Keratinocyte (primary cell): ENCODE results near the gene GRIK4. TPM values are rescaled to one million over a fixed set of nuclear protein-coding genes. Genes with fewer than 3 reads are reported as not detected.
A peak's percentile ranks its signal among the peaks of the same experiment; 100 is the strongest.

Source experiments
- DNase-seq: peaks from one replicate; pipeline ENCODE4 v3.0.0-alpha.2; 2011; ENCODE audit warnings: low read depth, missing footprints, low spot score
- FAIRE-seq: peaks from 2 replicates; lab custom pipeline; 2011; peaks lifted over from hg19 to GRCh38; lab: Jason Lieb, UNC
- H2AFZ ChIP-seq: 2 replicates; pipeline ENCODE4 v1.6.0; 2012; ENCODE audit warnings: low read length, control low read depth, inconsistent platforms; ENCODE audit not compliant: control insufficient read depth
- H3K27ac ChIP-seq: 2 replicates; pipeline ENCODE4 v1.5.1; 2011; ENCODE audit warnings: low read length; ENCODE audit not compliant: control insufficient read depth, insufficient read depth
- H3K27me3 ChIP-seq: 3 replicates; pipeline ENCODE4 v1.6.0; 2011; ENCODE audit warnings: low read length; ENCODE audit not compliant: control insufficient read depth, insufficient read depth; ENCODE audit errors: extremely low read depth
- H3K36me3 ChIP-seq, 2 experiments: 2 replicates in 1 of 2; 3 replicates in 1 of 2; pipeline ENCODE4 v1.5.1; 2011; ENCODE audit warnings: low read length in 2 of 2, mild to moderate bottlenecking in 1 of 2; ENCODE audit not compliant: control insufficient read depth in 2 of 2, insufficient read depth in 2 of 2; ENCODE audit errors: extremely low read depth in 1 of 2
- H3K4me1 ChIP-seq: 3 replicates; pipeline ENCODE4 v1.5.1; 2011; ENCODE audit warnings: low read length; ENCODE audit not compliant: control insufficient read depth, insufficient read depth; ENCODE audit errors: extremely low read depth
- H3K4me2 ChIP-seq: 3 replicates; pipeline ENCODE4 v1.6.0; 2011; ENCODE audit warnings: low read depth, low read length; ENCODE audit not compliant: control insufficient read depth, insufficient read depth; ENCODE audit errors: extremely low read depth
- H3K4me3 ChIP-seq, 3 experiments: fragments of 200-600 bp in 1 of 3; sonication (generic) in 1 of 3; 2 replicates in 2 of 3; 3 replicates in 1 of 3; pipeline ENCODE4 v1.5.1; 2011 to 2016; ENCODE audit warnings: low read length in 3 of 3, mild to moderate bottlenecking in 3 of 3, control low read depth in 2 of 3, inconsistent platforms in 1 of 3, low read depth in 1 of 3, mixed read lengths in 1 of 3, mixed run types in 1 of 3, moderate library complexity in 1 of 3; ENCODE audit not compliant: control insufficient read depth in 2 of 3, insufficient read depth in 2 of 3; ENCODE audit errors: extremely low read depth in 1 of 3
- H3K79me2 ChIP-seq: 2 replicates; pipeline ENCODE4 v1.6.0; 2012; ENCODE audit warnings: low read length; ENCODE audit not compliant: control insufficient read depth, insufficient read depth
- H3K9ac ChIP-seq: 3 replicates; pipeline ENCODE4 v1.6.0; 2011; ENCODE audit warnings: low read length; ENCODE audit not compliant: control insufficient read depth, insufficient read depth; ENCODE audit errors: extremely low read depth
- H3K9me1 ChIP-seq: 3 replicates; pipeline ENCODE4 v1.6.0; 2011; ENCODE audit warnings: low read length; ENCODE audit not compliant: control insufficient read depth, insufficient read depth; ENCODE audit errors: extremely low read depth
- H3K9me3 ChIP-seq: 2 replicates; pipeline ENCODE4 v1.5.1; 2012; ENCODE audit warnings: low read depth, low read length; ENCODE audit not compliant: control insufficient read depth
- H4K20me1 ChIP-seq: 3 replicates; pipeline ENCODE4 v1.6.0; 2011; ENCODE audit warnings: low read length; ENCODE audit not compliant: control insufficient read depth, insufficient read depth; ENCODE audit errors: extremely low read depth
- CTCF ChIP-seq, 3 experiments: IDR thresholded peaks in 1 of 3; conservative IDR thresholded peaks in 1 of 3; optimal IDR thresholded peaks in 1 of 3; 2 replicates in 2 of 3; 3 replicates in 1 of 3; pipeline versions ENCODE3 to v1.5.1; 2011; ENCODE audit warnings: low read length in 3 of 3, mild to moderate bottlenecking in 3 of 3, moderate library complexity in 2 of 3, control low read depth in 1 of 3, inconsistent platforms in 1 of 3; ENCODE audit not compliant: insufficient read depth in 2 of 3; ENCODE audit errors: extremely low read depth in 1 of 3
- EZH2 ChIP-seq: IDR thresholded peaks from one replicate; pipeline ENCODE4 v1.6.1; 2012; ENCODE audit warnings: inconsistent platforms, mild to moderate bottlenecking, low read length, moderate library complexity
- dilution Hi-C: fragments of 300-500 bp; cut with MboI; formaldehyde crosslinking; loops from one replicate; pipeline ENCODE4 v1.7.0; 2020; ENCODE audit warnings: low sequenced_read_pairs; ENCODE audit not compliant: extremely low pct_ligation_motif_present
- polyA plus RNA-seq, 5 experiments: library from polyadenylated mRNA; depleted of rRNA in 3 of 5; stranded (reverse) in 3 of 5; stranded (forward) in 1 of 5; unstranded in 1 of 5; fragments of >200 nt; gene quantifications; 1 replicate in 1 of 5; 2 replicates in 3 of 5; 3 replicates in 1 of 5; pipeline versions ENCODE4 v1.2.1 to v1.2.3, GENCODE V29; 2011 to 2012; ENCODE audit warnings: missing spikeins in 2 of 5, low read depth in 1 of 5, low replicate concordance in 1 of 5

Gene GRIK4
- polyA plus RNA-seq, 1 donor (not counting 4 experiments of a cell fraction or from before 2014, with no cell fraction given): not detected

GRCh38 chr11:120630122-120630521, 118.6 kb downstream of the GRIK4 start:
- H3K9ac ChIP-seq: no peak overlapping the region
- H3K4me3 ChIP-seq: no peak overlapping the region
- H3K9me1 ChIP-seq: no peaks in the 10 kb centered on the region
- no peaks in the 10 kb centered on the region for H3K79me2 ChIP-seq
- no peak for TF ChIP-seq CTCF (optimal IDR thresholded peaks at IDR 0.05 in 1 of 3, IDR thresholded peaks at IDR 0.05 in 1 of 3, conservative IDR thresholded peaks at IDR 0.05 in 1 of 3; ENCODE audit: extremely low read depth in 1 of 3, insufficient read depth in 2 of 3, low read length in 3 of 3)
- TF ChIP-seq EZH2: no peak
- H3K27ac ChIP-seq: no peak overlapping the region
- DNase-seq (no peak), FAIRE-seq (no peak)
- H3K9me3 ChIP-seq: no peaks in the 10 kb centered on the region
- no peak overlapping the region for H2AFZ ChIP-seq
- H3K36me3 ChIP-seq: no peaks in the 10 kb centered on the region
- no peak overlapping the region for H3K4me2 ChIP-seq
- dilution Hi-C loops: no loop called here
- no peaks in the 10 kb centered on the region for H3K4me1 ChIP-seq
- H3K27me3 ChIP-seq: peaks cover 24% of the 10 kb centered on the region
- no peaks in the 10 kb centered on the region for H4K20me1 ChIP-seq

GRCh38 chr11:120632579-120632978, 121.0 kb downstream of the GRIK4 start:
- FAIRE-seq: no peak

More at GRCh38 chr11:120632579-120632978, 121.0 kb downstream of the GRIK4 start:
- H2AFZ ChIP-seq: no peak overlapping the region
- TF ChIP-seq EZH2 (no peak), CTCF (optimal IDR thresholded peaks at IDR 0.05 in 1 of 3, IDR thresholded peaks at IDR 0.05 in 1 of 3, conservative IDR thresholded peaks at IDR 0.05 in 1 of 3; ENCODE audit: extremely low read depth in 1 of 3, insufficient read depth in 2 of 3, low read length in 3 of 3) (peak in 2 of 3 experiments; percentile 26 to 30)
- no peak overlapping the region for H3K9ac ChIP-seq
- DNase-seq: no peak
- H3K4me2 ChIP-seq: no peak overlapping the region
- no peaks in the 10 kb centered on the region for H3K9me3 ChIP-seq
- H3K27ac ChIP-seq: no peak overlapping the region
- dilution Hi-C loops: no loop called here
- H3K9me1 ChIP-seq: no peaks in the 10 kb centered on the region
- H3K4me1 ChIP-seq: no peaks in the 10 kb centered on the region
- no peaks in the 10 kb centered on the region for H4K20me1 ChIP-seq
- no peak overlapping the region for H3K4me3 ChIP-seq
- no peaks in the 10 kb centered on the region for H3K36me3 ChIP-seq
- H3K79me2 ChIP-seq: no peaks in the 10 kb centered on the region
- H3K27me3 ChIP-seq: peaks cover 32% of the 10 kb centered on the region
